ENCODE data around the gene NXPH2. TPM values are rescaled to one million over a fixed set of nuclear protein-coding genes. Genes with fewer than 3 reads are reported as not detected.

The NXPH2 gene
- total and polyA plus RNA-seq, 9 of the 15 experiments (the other 6 are each of a cell fraction or from before 2014, with no cell fraction given), result not detected

GRCh38 chr2:138727956-138728355 is 52.2 kb downstream of the NXPH2 start (continued):
- TF ChIP-seq ZBTB49 (CRISPR knock-in tag; IDR thresholded peaks at IDR 0.05; ENCODE audit: borderline replicate concordance), result no peak
- TF ChIP-seq MYBL2 (IDR thresholded peaks at IDR 0.05; ENCODE audit: low read depth), result no peak
- TF ChIP-seq MYBL2 (CRISPR knock-in tag; IDR thresholded peaks at IDR 0.05; ENCODE audit: borderline replicate concordance), result no peak
- TF ChIP-seq RBM39 (optimal IDR thresholded peaks at IDR 0.05; ENCODE audit: low read depth, low read length), result no peak

GRCh38 chr2:138726681-138727080 is 53.5 kb downstream of the NXPH2 start:
- no peak overlapping the region for H3K4me3 ChIP-seq
- ATAC-seq, result no peak
- no peaks in the 10 kb centered on the region for H3K9me3 ChIP-seq (replicated peaks; ENCODE audit: control insufficient read depth, insufficient read depth, low read depth, low read length)
- no peak overlapping the region for H2AFZ ChIP-seq (ENCODE audit: low read depth, low read length)
- POLR2A ChIA-PET, result no interaction called here
- TF ChIP-seq CC2D1A (IDR thresholded peaks at IDR 0.05), result no peak
- no peak for TF ChIP-seq CREB1 (IDR thresholded peaks at IDR 0.05)
- no peak for TF ChIP-seq CREB1 (CRISPR knock-in tag; IDR thresholded peaks at IDR 0.05)
- no peak for TF ChIP-seq MNT (conservative IDR thresholded peaks at IDR 0.05)
- no peak for TF ChIP-seq TGIF2 (CRISPR knock-in tag; IDR thresholded peaks at IDR 0.05)
- no peak for TF ChIP-seq ETV6 (IDR thresholded peaks at IDR 0.05; ENCODE audit: borderline replicate concordance in 1 of 2, low read depth in 2 of 2, low read length in 1 of 2)
- TF ChIP-seq ETV6 (CRISPR knock-in tag; IDR thresholded peaks at IDR 0.05; ENCODE audit: borderline replicate concordance), result no peak
- no TSS peak for BruUV-seq (replicated peaks)
- H3K4me1 ChIP-seq (replicated peaks in 1 of 2; ENCODE audit: control insufficient read depth in 2 of 2, insufficient read depth in 2 of 2, low read length in 2 of 2), result no peaks in the 10 kb centered on the region
- in situ Hi-C loops (cut with MboI), result no loop called here
- H3K27ac ChIP-seq (ENCODE audit: extremely low read depth, low read depth, low read length), result no peak overlapping the region
- CTCF ChIA-PET (ENCODE audit: low intra/inter-chr PET ratio), result no interaction called here
- H3K9ac ChIP-seq (ENCODE audit: insufficient read depth in 1 of 2, low read depth in 2 of 2, low read length in 2 of 2), result no peak overlapping the region
- H3K27me3 ChIP-seq (ENCODE audit: control insufficient read depth in 2 of 2, insufficient read depth in 2 of 2, low read length in 2 of 2), result no peaks in the 10 kb centered on the region
- no peaks in the 10 kb centered on the region for H3K79me2 ChIP-seq (ENCODE audit: control insufficient read depth, insufficient read depth, low read length)
- FAIRE-seq, result no peak
- DNase-seq (ENCODE audit: extremely low read depth in 1 of 4, low spot score in 3 of 4), result no peak
- H3K9me1 ChIP-seq (ENCODE audit: control insufficient read depth, insufficient read depth, low read length), result no peaks in the 10 kb centered on the region
- no peaks in the 10 kb centered on the region for H3K36me3 ChIP-seq (ENCODE audit: control insufficient read depth, insufficient read depth, low read length)
- no peak overlapping the region for H3K4me2 ChIP-seq (ENCODE audit: insufficient read depth, low read length)
- intact Hi-C loops (cut with micrococcal nuclease), result no loop called here
- no peaks in the 10 kb centered on the region for H4K20me1 ChIP-seq (replicated peaks; ENCODE audit: control insufficient read depth, insufficient read depth, low read length)
